HCT116 (cell line): ENCODE results near the gene AKAP9. TPM values are rescaled to one million over a fixed set of nuclear protein-coding genes. Genes with fewer than 3 reads are reported as not detected.
"Not testable (repeated sequence)": the region's sequence is repeated elsewhere in the genome, so short reads cannot be mapped to it uniquely, and the experiment has no call there.

Source experiments
- ATAC-seq: fragments of 200-7000 bp; cut with Tn5 transposase; 2 replicates; pipeline ENCODE4 v1.9.1; 2020; ENCODE audit warnings: mild to moderate bottlenecking, moderate library complexity
- BruUV-seq: library from RNA; stranded (reverse); fragments of 400-500 nt; replicated peaks from 2 replicates; lab custom pipeline; 2021; lab: Mats Ljungman, UMichigan
- CTCF ChIA-PET: fragments of 300-600 bp; sonication (Branson Sonifier 250); formaldehyde crosslinking; loops from one replicate; lab custom pipeline; 2021; ENCODE audit warnings: antibody characterized with exemption; lab: Charles Lee
- POLR2A ChIA-PET: fragments of 300-600, 350-600 bp; sonication (Branson Sonifier 250); formaldehyde crosslinking; loops from one replicate; lab custom pipeline; 2021; ENCODE audit warnings: antibody characterized with exemption; lab: Charles Lee
- RAD21 ChIA-PET, 2 experiments: fragments of 300-600 bp; sonication (Branson Sonifier 250); formaldehyde crosslinking; loops; one replicate each; lab custom pipeline; 2023; ENCODE audit warnings: low total read pairs in 2 of 2; ENCODE audit not compliant: uncharacterized antibody in 2 of 2, unreplicated experiment in 2 of 2, low non-redundant PET in 1 of 2; lab: Charles Lee
- DNase-seq: peaks from one replicate; pipeline ENCODE4 v3.0.0-alpha.2; 2010; ENCODE audit warnings: low read depth, low spot score
- H2AFZ ChIP-seq: fragments of 200-600 bp; shearing (Covaris generic), sonication (generic); 2 replicates; pipeline ENCODE4 v1.6.1; 2017; ENCODE audit warnings: low read depth, mixed run types, mixed read lengths, antibody characterized with exemption, low read length; ENCODE audit not compliant: poor library complexity, severe bottlenecking
- H3K27ac ChIP-seq: 2 replicates; pipeline ENCODE4 v1.5.1; 2012; ENCODE audit warnings: low read depth, low read length
- H3K27me3 ChIP-seq: fragments of 200-600 bp; sonication (generic); 2 replicates; pipeline ENCODE4 v1.6.1; 2016; ENCODE audit warnings: mixed run types, low read length, mixed read lengths; ENCODE audit not compliant: insufficient read depth
- H3K36me3 ChIP-seq, 2 experiments: fragments of 200-500 bp in 1 of 2; fragments of 200-600 bp in 1 of 2; sonication (Bioruptor generic) in 1 of 2; sonication (generic) in 1 of 2; 2 replicates each; pipeline versions ENCODE4 v1.5.1 to v1.6.1; 2014 to 2016; ENCODE audit warnings: low read length in 2 of 2, inconsistent platforms in 1 of 2, mixed read lengths in 1 of 2, mixed run types in 1 of 2; ENCODE audit not compliant: insufficient read depth in 2 of 2, control insufficient read depth in 1 of 2
- H3K4me1 ChIP-seq, 2 experiments: fragments of 200-600 bp in 1 of 2; sonication (generic) in 1 of 2; 2 replicates each; pipeline versions ENCODE4 v1.5.1 to v1.6.1; 2012 to 2017; ENCODE audit warnings: low read length in 2 of 2, inconsistent platforms in 1 of 2, mild to moderate bottlenecking in 1 of 2, mixed read lengths in 1 of 2, mixed run types in 1 of 2, moderate library complexity in 1 of 2; ENCODE audit not compliant: insufficient read depth in 2 of 2, control insufficient read depth in 1 of 2
- H3K4me2 ChIP-seq: fragments of 200-600 bp; sonication (generic); 2 replicates; pipeline ENCODE4 v1.6.1; 2017; ENCODE audit warnings: mixed run types, low read length, mixed read lengths
- H3K4me3 ChIP-seq, 2 experiments: fragments of 200-600 bp in 1 of 2; sonication (generic) in 1 of 2; replicated peaks in 1 of 2; 2 replicates each; pipeline ENCODE4 v1.5.1; 2011 to 2016; ENCODE audit warnings: low read length in 2 of 2, control low read depth in 1 of 2, low read depth in 1 of 2, mild to moderate bottlenecking in 1 of 2, mixed read lengths in 1 of 2, mixed run types in 1 of 2
- H3K79me2 ChIP-seq: fragments of 200-600 bp; sonication (generic); 2 replicates; pipeline ENCODE4 v1.6.1; 2017; ENCODE audit warnings: mild to moderate bottlenecking, mixed run types, low read length, moderate library complexity, mixed read lengths; ENCODE audit not compliant: insufficient read depth
- H3K9ac ChIP-seq: fragments of 200-600 bp; sonication (generic); 2 replicates; pipeline ENCODE4 v1.6.1; 2016; ENCODE audit warnings: low read length, mixed read lengths
- H3K9me2 ChIP-seq: fragments of 200-600 bp; sonication (generic), shearing (Covaris generic); 2 replicates; pipeline ENCODE4 v1.6.1; 2017; ENCODE audit warnings: mixed run types, mild to moderate bottlenecking, moderate library complexity; ENCODE audit not compliant: insufficient read depth
- H3K9me3 ChIP-seq, 2 experiments: fragments of 200-500 bp in 1 of 2; fragments of 200-600 bp in 1 of 2; sonication (Bioruptor generic) in 1 of 2; sonication (generic) in 1 of 2; 2 replicates each; pipeline ENCODE4 v1.6.1; 2014 to 2017; ENCODE audit warnings: low read length in 2 of 2, mixed read lengths in 2 of 2, inconsistent platforms in 1 of 2, low read depth in 1 of 2, mild to moderate bottlenecking in 1 of 2, mixed run types in 1 of 2, moderate library complexity in 1 of 2; ENCODE audit not compliant: control insufficient read depth in 1 of 2, insufficient read depth in 1 of 2
- H4K20me1 ChIP-seq: fragments of 200-600 bp; sonication (generic), shearing (Covaris generic); 2 replicates; pipeline ENCODE4 v1.6.1; 2017; ENCODE audit warnings: mixed run types, mild to moderate bottlenecking, moderate library complexity; ENCODE audit not compliant: insufficient read depth
- EGR1 ChIP-seq: IDR thresholded peaks from 2 replicates; pipeline ENCODE4 v1.6.1; 2012; ENCODE audit warnings: low read depth
- EZH2phosphoT487 ChIP-seq: fragments of 200-600 bp; IDR thresholded peaks from 2 replicates; pipeline ENCODE4 v1.6.1; 2018; ENCODE audit warnings: antibody characterized with exemption, borderline replicate concordance
- FOSL1 ChIP-seq: IDR thresholded peaks from 2 replicates; pipeline ENCODE4 v1.6.1; 2012; ENCODE audit warnings: low read depth
- JUND ChIP-seq: IDR thresholded peaks from 2 replicates; pipeline ENCODE4 v1.6.1; 2012
- POLR2AphosphoS5 ChIP-seq: IDR thresholded peaks from 2 replicates; pipeline ENCODE4 v1.6.1; 2011; ENCODE audit warnings: mild to moderate bottlenecking, low read depth, low read length, moderate library complexity
- SIN3A ChIP-seq: IDR thresholded peaks from 2 replicates; pipeline ENCODE4 v1.6.1; 2012; ENCODE audit warnings: low read depth
- SP1 ChIP-seq: IDR thresholded peaks from 2 replicates; pipeline ENCODE4 v1.6.1; 2012; ENCODE audit warnings: low read depth
- ZFX ChIP-seq: fragments of 450-650 bp; IDR thresholded peaks from 2 replicates; pipeline ENCODE4 v1.6.1; 2017
- ZNF274 ChIP-seq: fragments of 200-500 bp; sonication (Bioruptor generic); IDR thresholded peaks from 2 replicates; pipeline ENCODE4 v1.6.1; 2014; ENCODE audit warnings: mild to moderate bottlenecking, low read depth, low read length, inconsistent platforms
- intact Hi-C: fragments of 100-400 bp; cut with micrococcal nuclease; formaldehyde crosslinking; loops from 2 replicates; pipeline ENCODE4 v1.10.0; 2022
- total RNA-seq: library from RNA; stranded (reverse); gene quantifications from one replicate; pipeline ENCODE4 v1.2.1, GENCODE V29; 2021; ENCODE audit not compliant: unreplicated experiment
- TF ChIP-seq, protein P1 (sequence below), 3 experiments: fragments of 200-600 bp in 1 of 3; sonication (generic) in 1 of 3; IDR thresholded peaks in 2 of 3; conservative IDR thresholded peaks in 1 of 3; 2 replicates each; pipeline ENCODE4 v1.5.1; 2012 to 2017; ENCODE audit warnings: low read depth in 2 of 3, low read length in 2 of 3, antibody characterized with exemption in 1 of 3, borderline replicate concordance in 1 of 3, control low read depth in 1 of 3, mild to moderate bottlenecking in 1 of 3, mixed read lengths in 1 of 3, mixed run types in 1 of 3, moderate library complexity in 1 of 3; ENCODE audit not compliant: insufficient read depth in 1 of 3
- TF ChIP-seq, protein P2 (sequence below): IDR thresholded peaks from 2 replicates; pipeline ENCODE4 v1.6.1; 2012

AKAP9 gene
- total RNA-seq, 1 experiment from 2014 or later = 32.6 TPM

DNA sequence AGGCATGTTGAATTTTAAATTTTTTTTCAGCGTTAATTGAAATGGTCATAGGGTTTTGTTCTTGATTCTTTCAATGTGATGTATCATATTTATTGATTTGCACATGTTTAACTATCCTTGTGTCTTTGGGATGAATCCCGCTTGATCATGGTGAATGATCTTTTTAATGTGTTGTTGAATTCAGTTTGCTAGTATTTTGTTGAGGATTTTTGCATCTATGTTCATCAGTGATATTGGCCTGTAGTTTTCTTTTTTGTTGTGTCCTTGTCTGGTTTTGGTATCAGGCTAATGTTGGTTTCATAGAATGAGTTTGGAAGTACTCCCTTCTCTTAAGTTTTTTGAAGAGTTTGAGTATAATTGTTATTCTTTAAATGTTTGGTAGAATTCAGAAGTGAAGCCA lies 26.9 kb downstream of the AKAP9 start:
- CTCF ChIA-PET, H4K20me1 ChIP-seq: not testable (repeated sequence)
- peaks cover 49% of the 10 kb centered on the region for H3K79me2 ChIP-seq

GRCh38 chr7:91973639-91974038 lies 33.0 kb downstream of the AKAP9 start:
- Histone ChIP-seq H3K9ac (no peak overlapping the region), H3K9me3 (no peaks in the 10 kb centered on the region)
- TF ChIP-seq SIN3A = no peak
- no peak for TF ChIP-seq FOSL1
- no peak for TF ChIP-seq ZNF274
- TF ChIP-seq EZH2phosphoT487 = no peak
- no peak for TF ChIP-seq EGR1
- TF ChIP-seq POLR2AphosphoS5 = no peak
- TF ChIP-seq JUND = no peak
- TF ChIP-seq ZFX = no peak
- TF ChIP-seq, protein P1, sequence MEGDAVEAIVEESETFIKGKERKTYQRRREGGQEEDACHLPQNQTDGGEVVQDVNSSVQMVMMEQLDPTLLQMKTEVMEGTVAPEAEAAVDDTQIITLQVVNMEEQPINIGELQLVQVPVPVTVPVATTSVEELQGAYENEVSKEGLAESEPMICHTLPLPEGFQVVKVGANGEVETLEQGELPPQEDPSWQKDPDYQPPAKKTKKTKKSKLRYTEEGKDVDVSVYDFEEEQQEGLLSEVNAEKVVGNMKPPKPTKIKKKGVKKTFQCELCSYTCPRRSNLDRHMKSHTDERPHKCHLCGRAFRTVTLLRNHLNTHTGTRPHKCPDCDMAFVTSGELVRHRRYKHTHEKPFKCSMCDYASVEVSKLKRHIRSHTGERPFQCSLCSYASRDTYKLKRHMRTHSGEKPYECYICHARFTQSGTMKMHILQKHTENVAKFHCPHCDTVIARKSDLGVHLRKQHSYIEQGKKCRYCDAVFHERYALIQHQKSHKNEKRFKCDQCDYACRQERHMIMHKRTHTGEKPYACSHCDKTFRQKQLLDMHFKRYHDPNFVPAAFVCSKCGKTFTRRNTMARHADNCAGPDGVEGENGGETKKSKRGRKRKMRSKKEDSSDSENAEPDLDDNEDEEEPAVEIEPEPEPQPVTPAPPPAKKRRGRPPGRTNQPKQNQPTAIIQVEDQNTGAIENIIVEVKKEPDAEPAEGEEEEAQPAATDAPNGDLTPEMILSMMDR (IDR thresholded peaks at IDR 0.05 in 2 of 3, conservative IDR thresholded peaks at IDR 0.05 in 1 of 3; ENCODE audit: borderline replicate concordance in 1 of 3, insufficient read depth in 1 of 3, low read depth in 2 of 3, low read length in 2 of 3) = no peak
- TF ChIP-seq SP1 = no peak
- TF ChIP-seq, protein P2, sequence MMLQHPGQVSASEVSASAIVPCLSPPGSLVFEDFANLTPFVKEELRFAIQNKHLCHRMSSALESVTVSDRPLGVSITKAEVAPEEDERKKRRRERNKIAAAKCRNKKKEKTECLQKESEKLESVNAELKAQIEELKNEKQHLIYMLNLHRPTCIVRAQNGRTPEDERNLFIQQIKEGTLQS = no peak
- TF ChIP-seq, all 23 proteins: peak for 0
- Histone ChIP-seq H3K27ac (no peak overlapping the region), H3K36me3 (no peaks in the 10 kb centered on the region), H3K27me3 (no peaks in the 10 kb centered on the region), H3K79me2 (peaks cover 27% of the 10 kb centered on the region; the same call in 1 of the 2 replicates), H4K20me1 (no peaks in the 10 kb centered on the region), H2AFZ (no peak overlapping the region), H3K4me1 (no peaks in the 10 kb centered on the region), H3K4me3 (no peak overlapping the region), H3K9me2 (no peaks in the 10 kb centered on the region), H3K4me2 (no peak overlapping the region)
- BruUV-seq = no TSS peak
- ATAC-seq (no peak), DNase-seq (no peak)
- ChIA-PET RAD21 (no interaction called here), CTCF (no interaction called here), POLR2A (no interaction called here)
- intact Hi-C loops = no loop called here

More for the DNA sequence above, 26.9 kb downstream of the AKAP9 start:
- ATAC-seq, H3K9ac ChIP-seq, DNase-seq, H3K9me2 ChIP-seq, intact Hi-C loops, H3K4me1 ChIP-seq, H2AFZ ChIP-seq, H3K27ac ChIP-seq, H3K27me3 ChIP-seq, H3K4me3 ChIP-seq, RAD21 ChIA-PET, BruUV-seq, H3K4me2 ChIP-seq, H3K9me3 ChIP-seq, H3K36me3 ChIP-seq: not testable (repeated sequence)
- POLR2A ChIA-PET = interaction anchor here (1.4 kb wide), 1 partner anchor 27 kb away, joined by 3 read pairs; the partner anchor contains the start of gene AKAP9
